RWPE1 (cell line): Measurements from ENCODE around the gene CENPB.
"Not testable (repeated sequence)": the region's sequence is repeated elsewhere in the genome, so short reads cannot be mapped to it uniquely, and the experiment has no call there.

ENCODE experiments used
- CTCF ChIA-PET: fragments of 350-600 bp; sonication (Branson Sonifier 250); formaldehyde crosslinking; extraction: SDS; loops from one replicate; lab custom pipeline; 2021; lab: Yijun Ruan, JAX
- POLR2A ChIA-PET: fragments of 400-600 bp; formaldehyde crosslinking; extraction: SDS; loops from one replicate; lab custom pipeline; 2020; ENCODE audit warnings: antibody characterized with exemption; ENCODE audit not compliant: low non-redundant PET; lab: Yijun Ruan, JAX
- DNase-seq: peaks from one replicate; pipeline ENCODE4 v3.0.0; 2012; ENCODE audit warnings: low spot score
- H3K27ac ChIP-seq: fragments of 450-650 bp; 2 replicates; pipeline ENCODE4 v1.5.1; 2017
- CTCF ChIP-seq: fragments of 450-650 bp; conservative IDR thresholded peaks from 2 replicates; pipeline ENCODE4 v1.5.1; 2017; ENCODE audit warnings: low read depth, mild to moderate bottlenecking

Gene CENPB

GRCh38 chr20:3795511-3796468, 9.2 kb upstream of the CENPB start, which contains the start of gene CDC25B:
CDC25B (plus strand) TSS chr20:3796310; CDS start chr20:3796532, 222 bp downstream.
- peak; percentile 93 for DNase-seq
- no peak for TF ChIP-seq CTCF
- ChIA-PET CTCF (interaction anchor here (0.6 to 3.5 kb wide), 5 partner anchors 8 to 85 kb away, joined by 3 to 17 read pairs (median 5); partner anchors contain the start of gene AP5S1), POLR2A (interaction anchor here (0.5 to 1.3 kb wide), 4 partner anchors 9 to 1288 kb away, joined by 4 to 13 read pairs (median 6); partner anchors contain the start of genes AP5S1 and CENPB)
- peak within 1 kb of the TSS; percentile 100 for H3K27ac ChIP-seq

GRCh38 chr20:3794701-3795420, 8.3 kb upstream of the CENPB start:
- CTCF ChIA-PET = interaction anchor here (0.6 to 3.5 kb wide), 3 partner anchors 24 to 182 kb away, joined by 3 to 17 read pairs (median 7); partner anchors contain the start of gene AP5S1
- no peak for TF ChIP-seq CTCF
- POLR2A ChIA-PET = interaction anchor here (1.3 kb wide), 1 partner anchor 26 kb away, joined by 4 read pairs; the partner anchor contains the start of gene AP5S1
- no peak for DNase-seq
- H3K27ac ChIP-seq = peak overlapping the region; percentile 100

- DNase-seq, POLR2A ChIA-PET: not testable (repeated sequence)
- CTCF ChIA-PET = interaction anchor here (3.5 kb wide), 1 partner anchor 24 kb away, joined by 17 read pairs; no protein-coding TSS in a partner anchor
- H3K27ac ChIP-seq = peak overlapping the region; percentile 100
These were observed 7.6 kb upstream of the CENPB start for GRCh38 chr20:3794168-3794567.

GRCh38 chr20:3789201-3789600, 2.7 kb upstream of the CENPB start:
- CTCF ChIA-PET = interaction anchor here (0.6 kb wide), 1 partner anchor 31 kb away, joined by 5 read pairs; the partner anchor contains the start of gene AP5S1
- POLR2A ChIA-PET = interaction anchor here (0.7 kb wide), 1 partner anchor 23 kb away, joined by 4 read pairs; no protein-coding TSS in a partner anchor
- DNase-seq = not testable (repeated sequence)
- H3K27ac ChIP-seq = peak overlapping the region; percentile 37

GRCh38 chr20:3788685-3789155, 2.2 kb upstream of the CENPB start:
- TF ChIP-seq CTCF = no peak
- CTCF ChIA-PET = interaction anchor here (0.6 to 1.4 kb wide), 3 partner anchors 32 to 112 kb away, joined by 4 to 5 read pairs (median 4); partner anchors contain the start of gene AP5S1
- peak overlapping the region; percentile 37 for H3K27ac ChIP-seq
- DNase-seq = no peak
- POLR2A ChIA-PET = no interaction called here

GRCh38 chr20:3787324-3788014, 929 bp upstream of the CENPB start:
- POLR2A ChIA-PET = interaction anchor here (1.0 kb wide), 1 partner anchor 33 kb away, joined by 3 read pairs; the partner anchor contains the start of gene AP5S1
- H3K27ac ChIP-seq = peak overlapping the region; percentile 36

More at GRCh38 chr20:3787324-3788014, 929 bp upstream of the CENPB start:
- CTCF ChIA-PET = interaction anchor here (0.6 to 3.5 kb wide), 11 partner anchors 8 to 111 kb away, joined by 3 to 32 read pairs (median 4); partner anchors contain the start of gene AP5S1
- DNase-seq = no peak
- no peak for TF ChIP-seq CTCF
